WI38 (cell line): ENCODE measurements around the gene UMAD1.

Experiments used
- H3K4me3 ChIP-seq: 2 replicates; pipeline ENCODE4 v1.5.1; 2011; ENCODE audit warnings: low read depth, mild to moderate bottlenecking, control low read depth, low read length
- TF ChIP-seq, protein P1 (sequence below): IDR thresholded peaks from 2 replicates; pipeline ENCODE4 v1.5.1; 2012; ENCODE audit warnings: low read depth, mild to moderate bottlenecking, control low read depth, low read length

UMAD1 gene

DNA sequence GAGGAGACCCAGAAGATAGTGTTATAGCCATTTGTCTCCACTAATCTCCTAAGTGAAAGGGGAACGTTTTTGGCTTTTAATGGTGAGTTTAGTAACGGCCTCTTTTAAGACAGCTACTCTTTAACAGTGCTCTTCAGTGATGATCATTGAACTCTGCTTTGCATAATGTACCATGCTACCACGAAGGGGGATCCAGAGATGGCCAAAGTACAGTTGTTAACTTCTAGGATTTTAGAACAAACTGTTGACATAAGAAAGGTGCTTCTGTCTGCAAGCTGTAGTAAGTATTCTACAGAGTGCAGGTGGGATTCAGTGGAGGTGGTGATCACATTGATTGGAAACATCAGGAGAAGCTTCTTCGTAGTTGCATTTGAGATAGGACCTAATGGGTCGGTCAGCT is 192.0 kb downstream of the UMAD1 start:
- no peak overlapping the region for H3K4me3 ChIP-seq
- TF ChIP-seq, protein P1, sequence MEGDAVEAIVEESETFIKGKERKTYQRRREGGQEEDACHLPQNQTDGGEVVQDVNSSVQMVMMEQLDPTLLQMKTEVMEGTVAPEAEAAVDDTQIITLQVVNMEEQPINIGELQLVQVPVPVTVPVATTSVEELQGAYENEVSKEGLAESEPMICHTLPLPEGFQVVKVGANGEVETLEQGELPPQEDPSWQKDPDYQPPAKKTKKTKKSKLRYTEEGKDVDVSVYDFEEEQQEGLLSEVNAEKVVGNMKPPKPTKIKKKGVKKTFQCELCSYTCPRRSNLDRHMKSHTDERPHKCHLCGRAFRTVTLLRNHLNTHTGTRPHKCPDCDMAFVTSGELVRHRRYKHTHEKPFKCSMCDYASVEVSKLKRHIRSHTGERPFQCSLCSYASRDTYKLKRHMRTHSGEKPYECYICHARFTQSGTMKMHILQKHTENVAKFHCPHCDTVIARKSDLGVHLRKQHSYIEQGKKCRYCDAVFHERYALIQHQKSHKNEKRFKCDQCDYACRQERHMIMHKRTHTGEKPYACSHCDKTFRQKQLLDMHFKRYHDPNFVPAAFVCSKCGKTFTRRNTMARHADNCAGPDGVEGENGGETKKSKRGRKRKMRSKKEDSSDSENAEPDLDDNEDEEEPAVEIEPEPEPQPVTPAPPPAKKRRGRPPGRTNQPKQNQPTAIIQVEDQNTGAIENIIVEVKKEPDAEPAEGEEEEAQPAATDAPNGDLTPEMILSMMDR = no peak

- no peak overlapping the region for H3K4me3 ChIP-seq
- TF ChIP-seq, protein P1 = no peak
Measured at GRCh38 chr7:7834761-7835160, 194.2 kb downstream of the UMAD1 start.

GRCh38 chr7:7841027-7841426 is 200.5 kb downstream of the UMAD1 start:
- no peak overlapping the region for H3K4me3 ChIP-seq
- TF ChIP-seq, protein P1 = no peak

GRCh38 chr7:7843240-7843639 is 202.7 kb downstream of the UMAD1 start:
- TF ChIP-seq, protein P1 = no peak

DNA sequence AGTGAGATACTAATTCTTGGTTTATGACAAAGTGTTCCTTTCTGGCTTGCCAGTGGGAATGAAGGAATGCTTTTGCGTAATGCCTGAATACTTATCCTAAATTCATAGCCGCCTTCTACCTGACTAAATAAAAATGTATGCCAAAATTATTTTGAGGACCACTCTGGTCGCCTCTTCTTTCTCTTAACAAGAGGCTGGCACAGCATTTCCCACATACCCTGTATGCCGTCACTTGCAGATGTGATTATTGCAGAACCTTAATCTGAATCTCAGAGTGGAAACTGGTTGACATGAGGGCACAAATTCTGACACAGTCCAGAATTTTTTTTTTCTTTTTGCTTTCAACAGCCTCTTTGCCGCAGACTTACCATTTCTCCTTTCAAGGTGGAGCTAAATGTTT is 203.4 kb downstream of the UMAD1 start:
- H3K4me3 ChIP-seq = no peak overlapping the region
- TF ChIP-seq, protein P1 = no peak

More at GRCh38 chr7:7843240-7843639, 202.7 kb downstream of the UMAD1 start:
- no peak overlapping the region for H3K4me3 ChIP-seq

- no peak overlapping the region for H3K4me3 ChIP-seq
- TF ChIP-seq, protein P1 = no peak
Measured at GRCh38 chr7:7848246-7848645, 207.7 kb downstream of the UMAD1 start.

- TF ChIP-seq, protein P1 = no peak
- no peak overlapping the region for H3K4me3 ChIP-seq
Measured at GRCh38 chr7:7848892-7849291, 208.3 kb downstream of the UMAD1 start.
